Gastrocnemius medialis (tissue), 4 donors: Measurements from ENCODE around the gene MYO1B. TPM values are rescaled to one million over a fixed set of nuclear protein-coding genes. Genes with fewer than 3 reads are reported as not detected.

Experiments
- ATAC-seq, 2 donors: fragments of 150-250 bp; one replicate each; pipeline ENCODE4 v1.9.1; 2016
- DNase-seq, 2 donors: peaks; one replicate each; pipeline ENCODE4 v3.0.0-alpha.2; 2019
- H3K27ac ChIP-seq, 4 donors: fragments of 200-600 bp; sonication (generic); 1 replicate in 1 of 4; 2 replicates in 3 of 4; pipeline ENCODE4 v1.5.1; 2016 to 2018; ENCODE audit warnings: mild to moderate bottlenecking in 2 of 4, moderate library complexity in 1 of 4
- H3K27me3 ChIP-seq, 3 donors: fragments of 200-600 bp; sonication (generic) in 2 of 3; 1 replicate in 1 of 3; 2 replicates in 2 of 3; pipeline versions ENCODE4 v1.5.1 to v1.6.0; 2016 to 2019; ENCODE audit warnings: mild to moderate bottlenecking in 1 of 3, moderate library complexity in 1 of 3
- H3K36me3 ChIP-seq, 2 donors: fragments of 200-600 bp; sonication (generic) in 1 of 2; one replicate each; pipeline ENCODE4 v1.5.1; 2017 to 2018
- H3K4me1 ChIP-seq, 2 donors: fragments of 200-600 bp; sonication (generic) in 1 of 2; one replicate each; pipeline ENCODE4 v1.5.1; 2016 to 2017; ENCODE audit warnings: mild to moderate bottlenecking in 2 of 2
- H3K4me3 ChIP-seq, 4 donors: fragments of 200-600 bp; sonication (generic) in 3 of 4; 1 replicate in 1 of 4; 2 replicates in 3 of 4; pipeline ENCODE4 v1.5.1; 2016 to 2019; ENCODE audit warnings: mild to moderate bottlenecking in 2 of 4
- H3K9me3 ChIP-seq, 3 donors: fragments of 200-600 bp; sonication (generic) in 2 of 3; 1 replicate in 1 of 3; 2 replicates in 2 of 3; pipeline ENCODE4 v1.5.1; 2016 to 2019
- POLR2A ChIP-seq, 2 donors: fragments of 450-650 bp; IDR thresholded peaks; one replicate each; pipeline ENCODE4 v1.6.1; 2017; ENCODE audit warnings: antibody characterized with exemption in 2 of 2, mild to moderate bottlenecking in 2 of 2, moderate library complexity in 2 of 2
- in situ Hi-C, 4 donors: fragments of 200-750 bp; cut with MboI; loops; one replicate each; pipeline versions ENCODE4 v1.15.0 to v1.8.0; 2017; ENCODE audit warnings: low sequenced_read_pairs in 4 of 4
- intact Hi-C: fragments of 100-400 bp; cut with DNase I; formaldehyde crosslinking; loops from one replicate; pipeline ENCODE4 v1.15.1; 2023; ENCODE audit warnings: low total_unique reads
- total RNA-seq, 4 donors: library from RNA; depleted of rRNA; stranded (reverse); fragments of >200 nt; gene quantifications; one replicate each; pipeline versions ENCODE4 v1.1.0 to v1.2.3, GENCODE V29; 2016
- TF ChIP-seq, protein P1 (sequence below), 5 experiments: fragments of 450-650 bp in 3 of 5; fragments of 200-600 bp in 2 of 5; sonication (generic) in 2 of 5; IDR thresholded peaks in 4 of 5; conservative IDR thresholded peaks in 1 of 5; 1 replicate in 4 of 5; 2 replicates in 1 of 5; pipeline ENCODE4 v1.5.1; 2016 to 2019; ENCODE audit warnings: antibody characterized with exemption in 5 of 5, mild to moderate bottlenecking in 3 of 5, moderate library complexity in 3 of 5

Gene MYO1B
- total RNA-seq, 4 donors from 2014 or later: 7.0 to 10.8 (median 10.0) TPM

DNA sequence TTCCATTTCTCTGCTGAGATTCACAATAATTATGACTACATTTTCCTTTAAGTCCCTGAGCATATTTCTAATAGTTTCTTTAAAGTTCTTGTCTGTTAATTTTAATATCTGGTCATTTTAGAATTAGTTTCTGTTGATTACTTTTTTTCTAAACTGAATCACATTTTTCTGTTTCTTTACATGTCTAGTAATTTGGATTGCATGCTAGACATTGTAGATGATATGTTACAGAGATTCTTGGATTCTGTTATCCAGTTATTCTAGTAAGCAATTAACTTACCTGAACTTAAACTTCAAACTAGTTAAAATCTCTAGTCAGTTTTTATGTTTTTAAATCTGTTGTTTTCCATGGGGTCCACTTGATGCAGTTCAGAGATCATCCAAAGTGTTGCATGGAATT lies 214.0 kb downstream of the MYO1B start:
- no peaks in the 10 kb centered on the region for H3K36me3 ChIP-seq
- no peak overlapping the region for H3K27ac ChIP-seq
- in situ Hi-C loops: no loop called here
- no peak overlapping the region for H3K4me3 ChIP-seq
- no peak for ATAC-seq
- DNase-seq: no peak
- intact Hi-C loops: no loop called here
- H3K4me1 ChIP-seq: no peaks in the 10 kb centered on the region
- no peaks in the 10 kb centered on the region for H3K9me3 ChIP-seq
- no peak for TF ChIP-seq POLR2A (IDR thresholded peaks at IDR 0.05)
- TF ChIP-seq, protein P1, sequence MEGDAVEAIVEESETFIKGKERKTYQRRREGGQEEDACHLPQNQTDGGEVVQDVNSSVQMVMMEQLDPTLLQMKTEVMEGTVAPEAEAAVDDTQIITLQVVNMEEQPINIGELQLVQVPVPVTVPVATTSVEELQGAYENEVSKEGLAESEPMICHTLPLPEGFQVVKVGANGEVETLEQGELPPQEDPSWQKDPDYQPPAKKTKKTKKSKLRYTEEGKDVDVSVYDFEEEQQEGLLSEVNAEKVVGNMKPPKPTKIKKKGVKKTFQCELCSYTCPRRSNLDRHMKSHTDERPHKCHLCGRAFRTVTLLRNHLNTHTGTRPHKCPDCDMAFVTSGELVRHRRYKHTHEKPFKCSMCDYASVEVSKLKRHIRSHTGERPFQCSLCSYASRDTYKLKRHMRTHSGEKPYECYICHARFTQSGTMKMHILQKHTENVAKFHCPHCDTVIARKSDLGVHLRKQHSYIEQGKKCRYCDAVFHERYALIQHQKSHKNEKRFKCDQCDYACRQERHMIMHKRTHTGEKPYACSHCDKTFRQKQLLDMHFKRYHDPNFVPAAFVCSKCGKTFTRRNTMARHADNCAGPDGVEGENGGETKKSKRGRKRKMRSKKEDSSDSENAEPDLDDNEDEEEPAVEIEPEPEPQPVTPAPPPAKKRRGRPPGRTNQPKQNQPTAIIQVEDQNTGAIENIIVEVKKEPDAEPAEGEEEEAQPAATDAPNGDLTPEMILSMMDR (IDR thresholded peaks at IDR 0.05 in 4 of 5, conservative IDR thresholded peaks at IDR 0.05 in 1 of 5): no peak
- no peaks in the 10 kb centered on the region for H3K27me3 ChIP-seq

DNA sequence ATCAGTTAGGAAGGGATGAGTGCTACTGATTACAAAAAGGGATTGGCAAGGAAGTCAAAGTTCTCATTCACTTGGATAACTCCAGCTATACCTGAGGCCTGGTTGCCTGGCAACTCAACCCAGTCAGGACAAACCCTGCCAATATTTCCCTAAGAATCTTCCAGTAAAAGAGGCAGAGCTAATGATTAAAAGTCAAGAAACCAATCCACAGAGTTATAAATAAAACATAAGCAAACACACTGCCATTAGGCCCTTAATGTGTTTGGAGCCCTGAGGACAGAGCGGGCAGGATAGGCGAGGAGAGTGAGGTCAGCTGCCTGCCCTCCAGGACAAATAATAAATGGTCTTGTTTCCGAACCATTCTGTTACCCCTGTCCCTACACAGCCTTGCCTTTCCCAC lies 217.2 kb downstream of the MYO1B start:
- intact Hi-C loops: no loop called here
- in situ Hi-C loops: no loop called here

DNA sequence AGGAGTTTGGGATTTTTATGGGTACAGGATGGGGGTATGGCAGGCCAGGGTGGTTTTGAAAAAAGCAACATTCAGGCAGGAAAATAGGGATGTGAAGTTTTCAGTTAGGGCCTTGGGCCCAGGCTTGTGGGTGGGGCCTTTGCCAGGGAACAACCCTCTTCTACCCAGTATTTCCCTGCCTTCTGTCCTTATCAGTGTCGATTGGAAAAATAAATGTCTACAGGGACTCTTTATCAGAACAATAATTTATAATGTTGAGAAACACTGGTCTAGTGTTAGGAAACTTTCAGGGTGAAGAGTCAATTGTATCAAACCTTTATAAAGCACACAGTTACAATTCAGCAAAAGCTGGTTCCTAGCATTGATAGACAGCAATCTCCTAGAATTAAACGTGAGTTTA lies 218.6 kb downstream of the MYO1B start:
- no peak for DNase-seq
- intact Hi-C loops: no loop called here
- TF ChIP-seq, protein P1 (IDR thresholded peaks at IDR 0.05 in 4 of 5, conservative IDR thresholded peaks at IDR 0.05 in 1 of 5): no peak
- no peak for TF ChIP-seq POLR2A (IDR thresholded peaks at IDR 0.05)

More for the DNA sequence above, 217.2 kb downstream of the MYO1B start:
- Histone ChIP-seq H3K36me3 (no peaks in the 10 kb centered on the region), H3K9me3 (no peaks in the 10 kb centered on the region), H3K4me3 (no peak overlapping the region), H3K27ac (no peak overlapping the region), H3K4me1 (no peaks in the 10 kb centered on the region), H3K27me3 (no peaks in the 10 kb centered on the region)
- ATAC-seq (no peak), DNase-seq (no peak)
- TF ChIP-seq, protein P1 (IDR thresholded peaks at IDR 0.05 in 4 of 5, conservative IDR thresholded peaks at IDR 0.05 in 1 of 5): no peak
- TF ChIP-seq POLR2A (IDR thresholded peaks at IDR 0.05): no peak

DNA sequence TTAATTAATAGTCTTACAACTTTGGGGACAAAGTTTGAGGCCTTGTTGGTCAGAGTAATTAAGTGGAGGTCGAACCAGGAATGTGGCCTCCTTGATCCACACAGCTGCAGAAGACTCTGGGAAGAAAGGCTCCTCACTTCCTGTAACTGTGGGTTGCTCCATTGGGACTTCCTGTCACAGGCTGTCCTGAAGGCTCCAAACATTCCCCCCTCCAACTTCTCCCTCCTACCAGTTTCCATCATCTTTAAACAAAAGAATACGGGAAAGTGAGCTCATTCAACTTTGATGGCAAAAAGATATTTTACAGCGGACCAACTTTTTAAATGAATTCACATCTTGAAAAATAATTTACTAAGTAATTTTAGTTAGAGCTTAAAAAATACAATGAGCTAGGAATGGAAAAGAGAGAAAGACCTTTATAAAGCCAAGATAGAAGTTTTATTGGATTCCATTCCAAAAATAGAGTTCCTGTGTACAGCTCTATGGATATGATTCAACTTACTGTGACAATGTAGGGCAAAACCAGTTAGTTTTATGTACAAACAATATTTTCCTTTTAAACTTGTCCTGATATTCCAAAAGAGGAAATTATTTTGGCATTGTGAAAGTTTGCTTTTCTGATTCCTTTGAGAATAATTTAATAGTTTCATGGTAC lies 220.7 kb downstream of the MYO1B start:
- DNase-seq (no peak), ATAC-seq (no peak)
- Histone ChIP-seq H3K4me3 (no peak overlapping the region), H3K27ac (peak overlapping the region in 2 of 4 donors; percentile 3 to 37), H3K27me3 (no peaks in the 10 kb centered on the region), H3K36me3 (no peaks in the 10 kb centered on the region), H3K9me3 (no peaks in the 10 kb centered on the region), H3K4me1 (no peaks in the 10 kb centered on the region)
- no peak for TF ChIP-seq POLR2A (IDR thresholded peaks at IDR 0.05)
- TF ChIP-seq, protein P1 (IDR thresholded peaks at IDR 0.05 in 4 of 5, conservative IDR thresholded peaks at IDR 0.05 in 1 of 5): no peak
- in situ Hi-C loops (no loop called here), intact Hi-C loops (no loop called here)

More for the DNA sequence above, 218.6 kb downstream of the MYO1B start:
- no peak for ATAC-seq
- Histone ChIP-seq H3K4me1 (no peaks in the 10 kb centered on the region), H3K27ac (no peak overlapping the region), H3K9me3 (no peaks in the 10 kb centered on the region), H3K36me3 (no peaks in the 10 kb centered on the region), H3K4me3 (no peak overlapping the region), H3K27me3 (no peaks in the 10 kb centered on the region)
- in situ Hi-C loops: no loop called here

DNA sequence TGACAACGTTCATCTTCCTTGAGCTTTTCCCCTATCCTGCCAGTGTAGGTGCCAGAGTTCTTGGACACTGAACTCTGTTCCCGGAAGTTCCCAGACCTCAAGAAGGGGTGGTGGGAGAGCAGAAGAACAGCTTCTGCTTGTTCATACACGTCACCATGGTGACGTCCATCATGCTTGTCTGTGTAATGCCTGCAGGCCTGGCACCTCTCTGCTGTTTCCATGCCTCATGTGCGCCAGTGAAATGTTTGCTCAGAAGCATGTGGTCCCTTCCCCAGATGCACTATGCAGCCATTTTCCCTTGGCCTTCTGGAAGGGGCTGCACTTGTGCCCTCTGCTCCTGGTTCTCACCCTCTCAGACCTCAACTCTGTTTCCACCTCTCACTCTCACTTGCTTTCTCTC lies 221.9 kb downstream of the MYO1B start:
- DNase-seq: no peak
- no peaks in the 10 kb centered on the region for H3K9me3 ChIP-seq
- H3K27me3 ChIP-seq: no peaks in the 10 kb centered on the region
- intact Hi-C loops (no loop called here), in situ Hi-C loops (no loop called here)
- H3K36me3 ChIP-seq: no peaks in the 10 kb centered on the region
- ATAC-seq: no peak
- no peak overlapping the region for H3K4me3 ChIP-seq
- H3K4me1 ChIP-seq: no peaks in the 10 kb centered on the region
- TF ChIP-seq, protein P1 (IDR thresholded peaks at IDR 0.05 in 4 of 5, conservative IDR thresholded peaks at IDR 0.05 in 1 of 5): no peak
- TF ChIP-seq POLR2A (IDR thresholded peaks at IDR 0.05): no peak
- peak overlapping the region in 1 of 4 donors; percentile 4 for H3K27ac ChIP-seq
